DND-41 (cell line): Measurements from ENCODE around the gene BCL2A1.

ENCODE experiments used
- CTCF ChIP-seq: IDR thresholded peaks from 2 replicates; pipeline ENCODE4 v1.5.1; 2012; ENCODE audit warnings: borderline replicate concordance, low read length, moderate library complexity, mild to moderate bottlenecking; ENCODE audit not compliant: poor library complexity, severe bottlenecking; ENCODE audit errors: extremely low read depth
- EZH2 ChIP-seq: IDR thresholded peaks from 3 replicates; pipeline ENCODE4 v1.6.1; 2012; ENCODE audit warnings: borderline replicate concordance, low read depth, mild to moderate bottlenecking, moderate library complexity, low read length, inconsistent platforms; ENCODE audit not compliant: severe bottlenecking

- no peak for TF ChIP-seq CTCF
- TF ChIP-seq EZH2 = no peak
These were observed 51.1 kb downstream of the BCL2A1 start for GRCh38 chr15:79919749-79920511.
